HAP-1 (cell line): ENCODE results near the gene GRAP.

Source experiments
- DNase-seq, 2 experiments: peaks; one replicate each; pipeline ENCODE4 v3.0.0-alpha.2; 2016 to 2020; ENCODE audit warnings: low spot score in 2 of 2
- H3K27me3 ChIP-seq: fragments of 250-450 bp; sonication (Bioruptor Pico); 2 replicates; pipeline ENCODE4 v1.5.1; 2020; ENCODE audit warnings: low read depth, mild to moderate bottlenecking, moderate library complexity
- H3K36me3 ChIP-seq: fragments of 250-450 bp; sonication (Bioruptor Pico); replicated peaks from 2 replicates; pipeline ENCODE4 v1.5.1; 2020; ENCODE audit warnings: mild to moderate bottlenecking
- H3K4me1 ChIP-seq: fragments of 250-450 bp; sonication (Bioruptor Pico); 2 replicates; pipeline ENCODE4 v1.5.1; 2020; ENCODE audit warnings: mild to moderate bottlenecking
- H3K4me3 ChIP-seq: fragments of 250-450 bp; sonication (Bioruptor Pico); 2 replicates; pipeline ENCODE4 v1.5.1; 2020; ENCODE audit warnings: mild to moderate bottlenecking, moderate library complexity
- H3K9me3 ChIP-seq: fragments of 250-450 bp; sonication (Bioruptor Pico); 2 replicates; pipeline ENCODE4 v1.5.1; 2020; ENCODE audit warnings: mild to moderate bottlenecking, moderate library complexity
- in situ Hi-C: fragments of 300-500 bp; cut with MboI; formaldehyde crosslinking; loops from 3 replicates; pipeline ENCODE4 v1.14.3; 2020; ENCODE audit warnings: low sequenced_read_pairs, inconsistent platforms, mixed read lengths

The GRAP gene

GRCh38 chr17:19017804-19018599, 28.8 kb downstream of the GRAP start:
- no peak for DNase-seq
- in situ Hi-C loops = no loop called here
- Histone ChIP-seq H3K9me3 (no peaks in the 10 kb centered on the region), H3K4me3 (no peak overlapping the region), H3K27me3 (no peaks in the 10 kb centered on the region), H3K4me1 (no peaks in the 10 kb centered on the region), H3K36me3 (no peaks in the 10 kb centered on the region)

GRCh38 chr17:19017401-19017800, 29.4 kb downstream of the GRAP start:
- no peaks in the 10 kb centered on the region for H3K9me3 ChIP-seq
- H3K27me3 ChIP-seq = no peaks in the 10 kb centered on the region
- no peaks in the 10 kb centered on the region for H3K4me1 ChIP-seq
- H3K36me3 ChIP-seq = no peaks in the 10 kb centered on the region
- H3K4me3 ChIP-seq = no peak overlapping the region
- in situ Hi-C loops = no loop called here
- no peak for DNase-seq

GRCh38 chr17:19016881-19017280, 29.9 kb downstream of the GRAP start:
- no peak for DNase-seq
- H3K9me3 ChIP-seq = no peaks in the 10 kb centered on the region
- no peaks in the 10 kb centered on the region for H3K27me3 ChIP-seq
- H3K4me3 ChIP-seq = no peak overlapping the region
- H3K4me1 ChIP-seq = no peaks in the 10 kb centered on the region
- in situ Hi-C loops = no loop called here
- no peaks in the 10 kb centered on the region for H3K36me3 ChIP-seq

GRCh38 chr17:19016297-19016696, 30.5 kb downstream of the GRAP start:
- Histone ChIP-seq H3K27me3 (no peaks in the 10 kb centered on the region), H3K4me3 (no peak overlapping the region), H3K4me1 (no peaks in the 10 kb centered on the region), H3K36me3 (no peaks in the 10 kb centered on the region), H3K9me3 (no peaks in the 10 kb centered on the region)
- DNase-seq = no peak
- in situ Hi-C loops = no loop called here

- no peak overlapping the region for H3K4me3 ChIP-seq
- H3K36me3 ChIP-seq = no peaks in the 10 kb centered on the region
- DNase-seq = no peak
- in situ Hi-C loops = no loop called here
- H3K4me1 ChIP-seq = no peaks in the 10 kb centered on the region
- no peaks in the 10 kb centered on the region for H3K9me3 ChIP-seq
- no peaks in the 10 kb centered on the region for H3K27me3 ChIP-seq
Measured at GRCh38 chr17:19015428-19015827, 31.3 kb downstream of the GRAP start.

- DNase-seq = no peak
- in situ Hi-C loops = no loop called here
- no peaks in the 10 kb centered on the region for H3K36me3 ChIP-seq
- H3K4me3 ChIP-seq = no peak overlapping the region
- H3K4me1 ChIP-seq = no peaks in the 10 kb centered on the region
- H3K9me3 ChIP-seq = no peaks in the 10 kb centered on the region
- no peaks in the 10 kb centered on the region for H3K27me3 ChIP-seq
Measured at GRCh38 chr17:19014628-19015215, 32.0 kb downstream of the GRAP start.

- Histone ChIP-seq H3K4me1 (no peaks in the 10 kb centered on the region), H3K9me3 (no peaks in the 10 kb centered on the region), H3K27me3 (no peaks in the 10 kb centered on the region), H3K4me3 (no peak overlapping the region), H3K36me3 (no peaks in the 10 kb centered on the region)
- in situ Hi-C loops = no loop called here
- DNase-seq = no peak
Measured at GRCh38 chr17:19013806-19014627, 32.7 kb downstream of the GRAP start.

- in situ Hi-C loops = no loop called here
- no peak for DNase-seq
Measured at GRCh38 chr17:19013226-19013625, 33.5 kb downstream of the GRAP start.

GRCh38 chr17:19012171-19013080, 34.3 kb downstream of the GRAP start:
- Histone ChIP-seq H3K9me3 (no peaks in the 10 kb centered on the region), H3K4me3 (no peak overlapping the region), H3K27me3 (no peaks in the 10 kb centered on the region), H3K4me1 (no peaks in the 10 kb centered on the region), H3K36me3 (no peaks in the 10 kb centered on the region)
- in situ Hi-C loops = no loop called here
- DNase-seq = no peak

More at GRCh38 chr17:19013226-19013625, 33.5 kb downstream of the GRAP start:
- Histone ChIP-seq H3K4me3 (no peak overlapping the region), H3K4me1 (no peaks in the 10 kb centered on the region), H3K9me3 (no peaks in the 10 kb centered on the region), H3K27me3 (no peaks in the 10 kb centered on the region), H3K36me3 (no peaks in the 10 kb centered on the region)

GRCh38 chr17:19011581-19011980, 35.2 kb downstream of the GRAP start:
- H3K4me3 ChIP-seq = no peak overlapping the region
- in situ Hi-C loops = no loop called here
- DNase-seq = no peak
- H3K27me3 ChIP-seq = no peaks in the 10 kb centered on the region
- H3K9me3 ChIP-seq = 0 out of 2 replicates have a peak, but pooled peaks cover 2% of the 10 kb centered on the region
- no peaks in the 10 kb centered on the region for H3K4me1 ChIP-seq
- H3K36me3 ChIP-seq = no peaks in the 10 kb centered on the region

GRCh38 chr17:19010729-19011505, 35.8 kb downstream of the GRAP start:
- no peak overlapping the region for H3K4me3 ChIP-seq
- in situ Hi-C loops = no loop called here
- 0 out of 2 replicates have a peak, but pooled peaks cover 2% of the 10 kb centered on the region for H3K9me3 ChIP-seq
- no peaks in the 10 kb centered on the region for H3K36me3 ChIP-seq
- no peaks in the 10 kb centered on the region for H3K27me3 ChIP-seq
- H3K4me1 ChIP-seq = no peaks in the 10 kb centered on the region
- DNase-seq = no peak

- in situ Hi-C loops = no loop called here
- Histone ChIP-seq H3K36me3 (no peaks in the 10 kb centered on the region), H3K4me1 (peaks cover under 1% of the 10 kb centered on the region; the same call in 1 of the 2 replicates), H3K27me3 (no peaks in the 10 kb centered on the region), H3K9me3 (0 out of 2 replicates have a peak, but pooled peaks cover 2% of the 10 kb centered on the region), H3K4me3 (no peak overlapping the region)
- no peak for DNase-seq
Measured at GRCh38 chr17:19009970-19010369, 36.8 kb downstream of the GRAP start.
